Fibroblast of skin of back (primary cell): ENCODE results near the gene MALAT1.

ENCODE experiments used
- DNase-seq: peaks from one replicate; pipeline ENCODE4 v3.0.0-alpha.2; 2013

MALAT1 gene

GRCh38 chr11:65540290-65541092, 41.6 kb downstream of the MALAT1 start:
- DNase-seq, result peak; percentile 84

- DNase-seq, result no peak
Measured at GRCh38 chr11:65541093-65541982, 42.5 kb downstream of the MALAT1 start.

DNA sequence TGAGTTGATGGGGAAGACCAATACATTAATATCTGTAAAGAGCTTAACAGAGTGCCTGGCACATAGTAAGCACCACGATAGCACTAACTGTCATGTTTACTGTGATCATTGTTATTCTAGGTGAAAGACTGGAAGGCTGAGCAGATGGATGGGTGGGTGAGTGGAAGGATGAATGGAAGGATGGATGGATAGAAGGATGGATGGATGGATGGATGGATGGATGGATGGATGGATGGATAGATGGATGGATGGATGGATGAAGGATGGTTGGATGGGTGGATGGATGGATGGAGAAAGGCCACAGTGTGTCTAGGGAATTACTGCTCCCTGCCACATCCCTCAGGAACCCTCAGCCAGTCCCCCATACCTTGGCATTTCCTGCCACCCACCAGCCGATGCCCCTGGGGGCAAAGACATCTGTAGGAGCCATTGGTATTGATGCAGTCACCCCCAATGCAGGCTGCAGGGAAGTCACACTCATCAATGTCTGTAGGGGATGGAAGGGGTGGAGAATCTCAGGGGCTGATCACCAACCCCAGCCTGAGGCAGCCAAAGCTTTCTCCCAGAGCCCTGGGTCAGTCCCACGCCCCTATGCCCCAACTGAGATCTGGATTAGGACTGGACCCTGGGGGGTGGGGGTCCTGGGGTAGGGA, 44.0 kb downstream of the MALAT1 start:
- no peak for DNase-seq

- DNase-seq, result no peak
Measured at GRCh38 chr11:65545853-65546216, 47.0 kb downstream of the MALAT1 start.

GRCh38 chr11:65546217-65546958, 47.5 kb downstream of the MALAT1 start:
- DNase-seq, result peak; percentile 21

DNA sequence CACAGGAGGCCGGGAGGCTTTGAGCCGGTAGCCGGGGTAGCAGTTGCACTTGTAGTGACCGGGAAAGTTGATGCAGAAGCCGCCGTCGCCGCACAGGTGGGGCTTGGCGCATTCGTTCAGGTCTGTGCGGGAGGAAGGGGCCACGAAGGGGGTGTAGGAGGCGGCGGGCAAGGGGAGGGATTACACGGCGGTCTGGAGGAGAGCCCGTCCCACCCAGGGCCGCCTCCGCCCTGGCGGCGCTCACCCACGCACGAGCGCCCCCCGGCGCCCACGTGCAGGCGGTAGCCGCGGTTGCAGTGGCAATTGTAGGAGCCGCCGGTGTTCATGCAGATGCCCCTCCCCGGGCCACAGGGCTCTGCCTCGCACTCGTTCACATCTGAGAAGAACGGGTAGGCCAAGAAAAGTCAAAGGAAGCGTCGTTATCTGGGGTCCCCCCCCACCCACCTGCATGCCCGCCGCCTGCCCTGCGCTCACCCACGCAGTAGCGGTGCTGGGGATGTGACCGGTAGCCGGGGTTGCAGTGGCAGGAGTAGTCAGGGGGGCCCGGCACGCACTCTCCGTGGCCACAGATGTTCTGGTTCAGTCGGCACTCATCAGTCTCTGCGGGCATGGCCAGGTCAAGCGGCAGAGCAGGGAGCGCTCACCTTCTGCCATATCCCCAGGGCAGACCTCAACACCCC, 48.7 kb downstream of the MALAT1 start:
- DNase-seq, result no peak

- no peak for DNase-seq
Measured at GRCh38 chr11:65548395-65548794, 49.5 kb downstream of the MALAT1 start.

- no peak for DNase-seq
Measured at GRCh38 chr11:65549096-65549495, 50.3 kb downstream of the MALAT1 start.

DNA sequence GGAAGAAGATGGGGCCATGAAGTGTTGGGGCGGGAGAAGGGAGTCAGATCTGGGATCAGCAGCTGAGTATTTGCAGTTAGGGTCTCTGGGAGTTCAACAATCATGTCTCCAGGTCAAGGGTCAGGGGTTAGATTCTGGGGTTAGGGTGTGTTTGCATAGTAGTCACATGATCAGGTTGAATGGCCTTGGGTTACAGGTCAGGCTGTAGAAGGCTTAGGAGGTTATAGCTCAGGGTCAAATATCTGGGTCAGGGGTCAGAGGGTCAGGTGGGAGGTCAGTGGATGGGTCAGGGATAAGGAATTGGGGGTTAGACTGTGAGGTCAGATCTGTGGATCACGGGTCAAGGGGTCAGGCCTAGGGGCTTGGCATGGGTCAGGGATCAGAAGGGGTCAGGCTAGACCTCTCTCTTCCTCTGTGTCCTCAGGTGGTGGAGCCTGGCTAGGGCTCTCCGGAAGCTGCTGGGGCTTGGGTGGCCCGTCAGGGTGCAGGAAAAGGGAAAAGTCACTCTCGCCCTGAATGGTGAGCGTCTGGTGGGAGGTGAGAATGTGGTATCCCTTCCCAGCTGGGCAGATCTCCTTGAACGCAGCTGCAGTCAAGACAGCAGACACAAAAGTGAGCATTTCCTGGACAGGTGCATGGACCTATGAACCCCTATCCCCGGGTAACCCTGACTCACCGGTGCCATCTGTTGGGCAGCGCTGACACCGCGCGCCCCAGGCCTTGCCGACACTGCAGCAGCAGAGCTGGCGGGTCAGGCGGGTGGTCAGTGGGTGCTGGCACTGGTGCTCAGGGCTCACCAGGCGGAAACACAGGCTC, 52.9 kb downstream of the MALAT1 start:
- no peak for DNase-seq

GRCh38 chr11:65552388-65552951, 53.6 kb downstream of the MALAT1 start:
- DNase-seq, result no peak

- no peak for DNase-seq
Measured at GRCh38 chr11:65553301-65554001, 54.6 kb downstream of the MALAT1 start.

GRCh38 chr11:65554057-65554818, 55.4 kb downstream of the MALAT1 start:
- DNase-seq, result no peak

DNA sequence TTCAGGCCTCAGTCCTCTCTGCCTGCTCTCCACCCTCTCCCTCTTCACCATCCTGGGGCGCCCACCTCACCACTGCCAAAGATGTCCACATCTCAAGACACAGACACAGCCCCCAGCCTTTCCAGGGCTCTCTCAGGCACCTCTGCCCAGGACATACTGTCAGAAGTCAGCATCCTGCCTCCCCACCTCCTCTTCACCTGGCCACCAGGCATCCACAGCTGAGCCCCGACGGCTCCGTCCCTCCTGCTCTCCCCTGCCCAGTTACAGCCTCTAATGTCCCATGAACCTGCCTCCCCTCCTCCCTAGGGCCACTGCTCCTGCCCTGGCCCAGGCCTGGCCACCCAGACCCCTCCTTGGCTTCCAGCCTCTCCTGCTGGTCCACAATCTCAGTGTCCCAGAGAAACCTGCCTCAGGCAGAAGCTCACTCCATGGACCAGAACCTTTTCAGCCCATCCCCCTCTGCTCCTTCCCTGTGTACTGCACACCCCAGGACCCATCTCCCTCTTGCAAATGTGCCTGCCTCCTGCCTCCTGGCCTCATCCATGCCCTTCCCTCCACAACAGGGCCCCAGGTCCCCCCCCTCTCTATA, 56.1 kb downstream of the MALAT1 start:
- no peak for DNase-seq

DNA sequence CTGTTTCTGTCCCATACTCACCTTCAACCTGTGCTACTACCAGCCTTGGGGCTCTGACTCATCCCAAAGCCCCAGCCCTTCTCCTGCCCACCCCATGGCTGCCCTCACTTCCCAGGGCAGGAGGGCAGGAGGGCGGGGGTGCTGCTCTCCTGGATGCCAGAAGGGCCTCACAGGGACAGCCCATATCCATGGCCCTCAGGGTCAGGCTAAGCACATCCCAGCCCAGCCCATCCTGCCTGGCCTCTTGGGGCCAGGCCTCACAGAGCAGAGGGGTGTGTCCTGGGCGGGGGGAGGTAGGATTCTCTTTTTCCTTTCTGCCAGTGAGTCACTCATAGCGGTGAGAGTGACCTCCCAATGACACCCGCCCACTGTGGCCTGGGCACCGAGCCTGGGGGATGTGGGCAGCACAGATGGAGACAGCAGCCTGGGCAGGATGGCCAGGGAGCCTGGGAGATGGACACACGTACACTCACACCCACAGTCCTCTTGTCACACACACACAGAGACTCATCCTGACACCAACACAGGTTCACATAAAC, 56.9 kb downstream of the MALAT1 start:
- peak; percentile 92 for DNase-seq
